Activated CD4-positive, alpha-beta T cell treated with anti-CD3 and anti-CD28 coated beads, Interleukin-2, amount 50 U/mL, for 1 hour (primary cell): ENCODE results near the gene DHRS3.
"Not testable (repeated sequence)": the region's sequence is repeated elsewhere in the genome, so short reads cannot be mapped to it uniquely, and the experiment has no call there.

ENCODE experiments used
- DNase-seq: peaks from one replicate; pipeline ENCODE4 v3.0.0-alpha.2; 2020

DHRS3 gene

GRCh38 chr1:12537294-12537693 lies 80.7 kb downstream of the DHRS3 start:
- no peak for DNase-seq

GRCh38 chr1:12536023-12536639 lies 81.9 kb downstream of the DHRS3 start:
- DNase-seq, result no peak

GRCh38 chr1:12532405-12533315 lies 85.3 kb downstream of the DHRS3 start:
- no peak for DNase-seq

- DNase-seq, result no peak
Observed at GRCh38 chr1:12531179-12531499, 86.9 kb downstream of the DHRS3 start.

- DNase-seq, result no peak
Observed at GRCh38 chr1:12530462-12531178, 87.4 kb downstream of the DHRS3 start.

GRCh38 chr1:12529640-12530174 lies 88.3 kb downstream of the DHRS3 start:
- DNase-seq, result no peak

- DNase-seq, result no peak
Observed at GRCh38 chr1:12528021-12528852, 89.8 kb downstream of the DHRS3 start.

- DNase-seq, result no peak
Observed at GRCh38 chr1:12527564-12527963, 90.4 kb downstream of the DHRS3 start.

GRCh38 chr1:12525311-12526181 lies 92.5 kb downstream of the DHRS3 start:
- no peak for DNase-seq

GRCh38 chr1:12524266-12524665 lies 93.7 kb downstream of the DHRS3 start:
- DNase-seq, result no peak

GRCh38 chr1:12522780-12523179 lies 95.2 kb downstream of the DHRS3 start:
- not testable (repeated sequence) for DNase-seq

- no peak for DNase-seq
Observed at GRCh38 chr1:12521096-12521495, 96.9 kb downstream of the DHRS3 start.

- DNase-seq, result no peak
Observed at GRCh38 chr1:12519693-12520364, 98.2 kb downstream of the DHRS3 start.

GRCh38 chr1:12518931-12519692 lies 98.9 kb downstream of the DHRS3 start:
- no peak for DNase-seq
